Astrocyte of the spinal cord (primary cell): ENCODE data around the gene CAVIN1.

Source experiments
- DNase-seq: peaks from one replicate; pipeline ENCODE4 v3.0.0; 2011; ENCODE audit warnings: low read depth, low spot score
- H3K4me3 ChIP-seq: 2 replicates; pipeline ENCODE4 v1.5.1; 2011; ENCODE audit warnings: low read depth, mild to moderate bottlenecking, low read length, moderate library complexity
- CTCF ChIP-seq: IDR thresholded peaks from 2 replicates; pipeline ENCODE4 v1.5.1; 2012; ENCODE audit warnings: low read depth, mild to moderate bottlenecking, low read length, inconsistent platforms
- in situ Hi-C: cut with HindIII; loops from 2 replicates; pipeline ENCODE4 v1.10.0; 2017; ENCODE audit warnings: low sequenced_read_pairs

The CAVIN1 gene

GRCh38 chr17:42428141-42428944 lies 5.3 kb upstream of the CAVIN1 start:
- in situ Hi-C loops = no loop called here
- peak; percentile 97 for DNase-seq
- peak; percentile 81 for TF ChIP-seq CTCF
- no peak overlapping the region for H3K4me3 ChIP-seq

GRCh38 chr17:42424991-42425610 lies 2.0 kb upstream of the CAVIN1 start:
- no peak for TF ChIP-seq CTCF
- in situ Hi-C loops = no loop called here
- no peak for DNase-seq
- no peak overlapping the region for H3K4me3 ChIP-seq

- TF ChIP-seq CTCF = no peak
- in situ Hi-C loops = no loop called here
- H3K4me3 ChIP-seq = peak overlapping the region; percentile 99
- DNase-seq = no peak
Measured at GRCh38 chr17:42423766-42424165, 710 bp upstream of the CAVIN1 start.

- TF ChIP-seq CTCF = no peak
- no peak for DNase-seq
- peak overlapping the region; percentile 99 for H3K4me3 ChIP-seq
- in situ Hi-C loops = no loop called here
Measured at GRCh38 chr17:42422412-42422957, 571 bp downstream of the CAVIN1 start.

GRCh38 chr17:42421507-42422338 lies 1.3 kb downstream of the CAVIN1 start:
- in situ Hi-C loops = no loop called here
- DNase-seq = peak; percentile 79
- H3K4me3 ChIP-seq = peak overlapping the region; percentile 99

More at GRCh38 chr17:42421507-42422338, 1.3 kb downstream of the CAVIN1 start:
- TF ChIP-seq CTCF = no peak
